HG03469 (cell line): Measurements from ENCODE around the gene BEX2.
"Not testable (repeated sequence)": the region's sequence is repeated elsewhere in the genome, so short reads cannot be mapped to it uniquely, and the experiment has no call there.

Source experiments
- ATAC-seq: cut with Tn5 transposase; IDR thresholded peaks from one replicate; pipeline ENCODE4 v1.9.1; 2021; ENCODE audit warnings: mild to moderate bottlenecking, moderate library complexity, moderate number of reproducible peaks; ENCODE audit not compliant: unreplicated experiment

The BEX2 gene

DNA sequence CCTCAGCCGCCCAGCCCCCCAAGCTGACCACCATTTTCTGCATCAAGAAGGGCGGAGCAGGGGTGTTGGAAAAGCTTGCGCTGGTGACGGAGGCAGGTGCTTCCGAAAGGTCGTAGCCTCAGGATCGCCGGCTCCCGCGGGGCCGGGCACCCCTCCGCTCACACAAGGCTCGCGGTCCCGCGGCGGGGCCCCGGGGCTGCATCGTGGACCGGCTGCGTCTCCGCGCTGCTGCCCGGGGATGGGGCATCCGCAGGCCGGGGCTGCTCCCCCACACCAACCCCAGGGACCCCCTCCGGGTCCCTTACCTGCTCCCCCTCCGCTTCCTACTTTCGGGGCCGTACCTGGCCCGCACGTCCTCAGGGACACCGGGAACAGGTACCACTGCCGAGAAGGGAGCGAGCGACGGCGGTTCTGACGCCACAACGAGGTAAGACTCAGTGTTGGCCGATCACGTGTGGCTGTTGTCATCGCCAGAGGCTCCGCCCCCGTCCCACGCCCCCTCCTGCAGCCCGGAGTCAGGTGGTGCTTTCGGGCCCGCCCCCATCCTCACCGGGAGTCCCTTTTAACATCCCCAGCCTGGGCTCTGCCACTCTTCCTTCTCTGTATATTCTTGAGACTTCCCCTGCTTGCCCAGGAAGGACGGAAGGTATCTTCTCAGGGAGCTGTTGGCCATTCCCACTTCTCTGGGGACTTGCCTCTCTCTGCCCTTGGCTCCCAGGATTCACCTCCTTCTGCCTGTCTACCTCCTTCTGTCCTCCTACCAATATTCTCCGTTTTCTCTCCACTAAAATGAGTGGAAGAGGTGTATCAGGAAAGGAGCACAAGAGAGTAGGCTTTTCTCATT, at the start of gene BEX2:
TSS of gene BEX2 (minus strand) at position 436 of the 844 bp plus-strand sequence. CDS start 1,014 bp downstream, outside the sequence.
- peak; percentile 83 for ATAC-seq

- no peak for ATAC-seq
These were observed 49.3 kb upstream of the BEX2 start for GRCh38 chrX:103360092-103360491.

DNA sequence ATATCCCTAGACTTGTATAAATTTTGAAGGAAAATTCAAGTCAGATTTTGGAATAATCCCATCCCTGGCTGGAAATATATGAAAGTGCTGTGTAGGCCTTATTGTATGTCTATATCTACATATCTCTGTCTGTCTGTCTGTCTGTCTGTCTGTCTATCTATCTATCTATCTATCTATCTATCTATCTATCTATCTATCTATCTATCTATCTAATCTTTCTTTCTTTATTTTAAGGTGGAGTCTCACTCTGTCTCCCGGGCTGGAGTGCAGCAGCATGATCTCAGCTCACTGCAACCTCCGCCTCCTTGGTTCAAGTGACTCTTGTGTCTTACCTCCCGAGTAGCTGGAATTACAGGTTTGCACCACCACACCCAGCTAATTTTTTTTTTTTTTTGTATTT, 48.8 kb upstream of the BEX2 start:
- ATAC-seq: not testable (repeated sequence)

DNA sequence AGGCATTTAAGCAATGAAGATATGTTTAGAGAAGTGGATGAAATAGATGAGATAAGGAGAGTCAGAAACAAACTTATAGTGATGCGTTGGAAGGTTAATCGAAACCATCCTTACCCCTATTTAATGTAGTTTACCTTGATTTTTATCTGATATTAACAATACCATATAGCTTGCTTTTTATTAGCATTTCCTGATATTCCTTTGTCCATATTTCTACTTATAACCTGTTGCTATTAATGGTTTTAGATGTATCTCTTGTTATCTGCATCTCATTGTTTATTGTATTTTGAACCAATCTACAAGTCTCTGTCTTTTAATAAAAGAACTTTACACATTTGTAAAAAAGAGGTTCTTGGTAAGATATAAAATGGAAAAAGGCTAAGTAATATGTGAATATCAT, 47.1 kb upstream of the BEX2 start:
- no peak for ATAC-seq

- no peak for ATAC-seq
These were observed 46.1 kb upstream of the BEX2 start for GRCh38 chrX:103356858-103357257.

- no peak for ATAC-seq
These were observed 45.5 kb upstream of the BEX2 start, which contains the start of gene TCEAL9 for GRCh38 chrX:103356130-103356798. TSS of gene TCEAL9 (plus strand) at chrX:103356506. CDS start at chrX:103357685, 1,179 bp downstream.

DNA sequence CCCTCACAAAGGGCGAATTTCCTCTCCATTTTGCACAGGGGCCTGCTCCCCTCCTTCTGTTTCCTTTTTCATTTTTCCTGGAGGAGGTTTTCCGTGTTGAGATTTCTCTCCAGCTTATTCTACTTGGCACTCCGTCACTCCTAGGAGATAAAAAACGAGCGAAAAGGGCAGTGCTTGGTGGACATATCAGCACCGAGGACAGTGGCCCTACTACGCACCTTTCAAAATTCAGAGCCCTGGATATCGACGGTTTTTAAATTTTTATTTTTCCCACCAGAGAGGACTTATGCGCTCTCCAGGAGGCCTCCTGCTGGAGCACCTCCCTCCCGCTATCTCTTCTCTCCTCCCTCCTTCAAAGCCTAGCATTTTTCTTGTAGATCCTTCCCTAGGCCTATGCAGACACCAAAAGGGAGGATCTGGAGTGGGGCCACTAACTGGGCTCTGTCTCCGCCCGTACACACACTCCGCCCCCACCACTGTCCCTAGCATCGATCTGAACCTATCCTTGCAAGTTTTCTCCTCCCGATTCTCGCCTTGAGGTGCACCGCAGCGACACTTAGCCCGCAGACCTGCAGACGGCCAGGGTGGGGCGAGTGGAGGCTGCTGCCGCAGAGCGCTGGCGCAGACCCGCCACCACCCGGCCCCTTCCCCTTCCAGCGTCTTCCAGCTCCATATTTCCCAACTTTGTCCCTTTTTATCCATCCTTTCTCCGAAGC, 37.0 kb upstream of the BEX2 start:
- no peak for ATAC-seq

DNA sequence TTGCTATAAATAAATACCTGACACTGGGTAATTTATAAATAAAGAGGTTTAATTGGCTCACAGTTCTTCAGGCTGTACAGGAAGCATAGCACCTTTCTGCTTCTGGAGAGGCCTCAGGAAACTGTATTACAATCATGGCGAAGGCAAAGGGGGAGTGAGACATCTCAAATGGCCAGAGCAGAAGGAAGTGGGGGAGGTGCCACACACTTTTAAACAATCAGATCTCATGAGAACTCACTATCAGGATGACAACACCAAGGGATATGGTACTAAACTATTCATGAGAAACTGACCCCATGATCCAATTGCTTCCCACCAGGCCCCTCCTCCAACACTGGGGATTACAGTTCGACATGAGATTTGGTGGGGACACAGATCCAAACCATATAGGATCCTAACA, 33.8 kb upstream of the BEX2 start:
- ATAC-seq: no peak

DNA sequence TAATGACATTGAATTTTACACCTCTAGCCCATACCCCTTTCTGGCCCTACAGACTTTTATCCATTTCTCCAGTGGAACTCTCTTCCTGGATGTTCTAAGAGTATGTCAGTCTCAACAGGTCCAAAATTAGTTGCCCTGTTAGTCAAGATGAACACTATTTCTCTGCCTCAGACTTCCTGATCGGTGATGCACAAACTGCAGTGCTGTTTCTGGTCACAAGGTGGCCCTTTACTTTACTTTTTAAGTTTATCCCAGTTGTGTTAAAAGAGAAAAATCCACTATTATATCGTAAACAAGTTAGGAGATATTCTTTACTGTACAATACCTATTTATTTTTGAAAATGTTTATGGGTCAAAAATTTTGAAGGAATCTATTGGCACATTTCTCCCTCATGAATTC, 32.3 kb upstream of the BEX2 start:
- no peak for ATAC-seq

- no peak for ATAC-seq
These were observed 27.9 kb upstream of the BEX2 start for GRCh38 chrX:103338663-103339062.

DNA sequence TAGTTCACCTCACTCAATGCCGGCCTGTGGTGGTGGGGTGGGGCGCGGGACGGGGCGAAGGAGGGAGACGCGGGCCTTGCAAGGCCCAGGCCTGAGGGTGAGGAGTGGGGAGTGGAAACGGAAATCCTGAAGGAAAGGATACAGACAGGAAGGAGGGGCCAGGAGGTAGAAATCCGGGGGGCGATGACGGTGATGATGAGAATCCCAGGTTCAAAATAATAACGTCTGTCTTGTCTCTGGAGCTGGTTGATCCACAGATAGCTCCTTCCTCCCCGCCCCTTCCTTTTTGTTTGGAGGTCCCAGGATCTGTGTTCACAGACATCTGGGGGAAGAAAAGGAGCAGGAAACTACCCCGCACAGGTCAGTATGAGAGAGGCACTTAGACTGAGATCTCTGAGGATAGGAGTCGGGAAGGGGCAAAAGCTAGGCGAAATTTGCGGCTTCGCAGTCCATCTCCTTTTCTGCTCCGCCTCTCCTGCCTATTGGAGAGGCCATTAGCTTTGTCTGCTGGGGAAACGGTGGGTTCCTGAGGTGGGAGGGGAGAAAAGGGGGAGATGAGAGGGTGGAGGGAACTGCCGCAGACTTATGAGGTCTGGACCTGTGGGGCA, 20.0 kb upstream of the BEX2 start:
- no peak for ATAC-seq

DNA sequence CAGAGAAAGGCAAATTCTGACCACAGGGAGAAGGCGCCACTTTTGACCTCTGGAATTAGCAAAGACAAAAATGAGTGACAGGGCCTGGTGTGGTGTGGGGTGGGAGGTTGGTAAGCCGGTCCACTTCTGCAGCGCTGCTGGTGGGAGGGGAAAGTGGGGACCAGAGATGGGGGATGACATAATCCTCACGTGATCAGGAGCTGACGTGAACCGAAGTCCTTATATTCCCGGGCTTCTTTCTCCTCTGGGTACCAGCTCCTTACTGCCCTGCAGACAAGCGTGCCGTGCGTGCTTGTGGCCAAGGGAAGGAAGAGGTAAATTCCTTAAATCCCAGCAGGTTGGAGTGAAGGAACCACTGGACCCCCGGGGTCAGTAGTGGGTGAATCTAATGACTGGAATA, 19.2 kb upstream of the BEX2 start, which contains the start of gene TCEAL7:
TSS of gene TCEAL7 (plus strand) at position 249 of the 400 bp plus-strand sequence. CDS start 1,165 bp downstream, outside the sequence.
- ATAC-seq: no peak

GRCh38 chrX:103311399-103311780, 600 bp upstream of the BEX2 start:
- no peak for ATAC-seq

- no peak for ATAC-seq
These were observed 783 bp downstream of the BEX2 start for GRCh38 chrX:103309860-103310554.

GRCh38 chrX:103305666-103306065, 5.1 kb downstream of the BEX2 start:
- not testable (repeated sequence) for ATAC-seq

DNA sequence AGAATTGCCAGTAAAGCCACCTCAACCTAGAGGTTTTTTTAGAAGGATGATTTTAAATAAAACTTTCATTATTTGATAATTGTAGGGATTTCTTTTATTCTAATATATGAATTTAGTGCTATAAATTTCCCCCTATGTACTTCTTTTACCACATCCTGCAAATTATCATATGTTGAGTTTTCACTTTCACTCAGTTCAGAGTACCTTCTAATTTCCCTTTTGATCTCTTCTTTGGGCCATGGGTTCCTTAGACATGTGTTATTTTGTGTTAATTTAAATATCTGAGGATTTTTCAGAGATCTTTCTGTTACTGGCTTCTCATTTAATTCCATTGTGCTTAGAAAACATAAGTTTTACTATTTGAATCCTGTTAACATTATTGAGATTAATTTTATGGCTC, 6.1 kb downstream of the BEX2 start:
- ATAC-seq: no peak

DNA sequence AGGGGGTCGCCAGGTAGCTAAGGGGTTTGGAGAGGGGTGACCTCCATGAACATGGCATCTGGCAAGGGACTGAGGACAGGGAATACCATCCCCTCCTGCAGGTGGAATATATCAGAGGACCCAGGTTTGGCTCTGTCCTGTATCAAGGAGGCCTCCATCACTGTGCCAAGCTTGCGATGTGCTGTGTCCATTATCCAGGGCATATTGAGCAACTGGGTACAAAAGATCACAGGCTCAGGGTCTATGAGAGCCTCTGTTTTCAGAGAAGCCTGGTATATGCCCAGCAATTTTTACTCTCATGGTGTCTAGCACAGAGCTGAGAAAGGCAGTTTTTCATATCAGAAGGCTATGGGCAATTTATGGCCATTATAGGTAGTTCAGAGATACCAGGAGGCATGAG, 17.7 kb downstream of the BEX2 start:
- no peak for ATAC-seq

GRCh38 chrX:103279624-103280023, 31.2 kb downstream of the BEX2 start:
- no peak for ATAC-seq

DNA sequence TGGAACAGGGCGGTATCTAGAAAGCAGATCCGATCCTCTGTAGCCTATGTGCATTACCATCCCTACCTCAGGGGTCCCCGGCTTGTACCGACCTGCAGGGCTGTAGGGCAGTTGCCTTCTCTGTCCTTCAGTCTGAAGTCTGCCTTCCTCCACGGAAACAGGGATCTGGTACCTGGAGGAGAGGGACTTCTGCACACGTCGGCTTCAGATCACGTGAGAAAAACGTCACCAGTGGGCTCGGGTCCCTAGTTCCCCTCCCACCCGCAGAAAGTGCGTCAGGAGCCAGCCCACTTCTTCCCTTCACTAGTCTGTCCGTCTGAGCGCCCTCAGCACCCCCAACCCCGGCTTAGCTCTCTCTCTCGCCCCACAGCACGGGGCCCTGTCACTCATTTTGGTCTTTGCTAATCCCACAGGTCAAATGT, 34.2 kb downstream of the BEX2 start, which contains the start of gene TCEAL5:
TSS of gene TCEAL5 (minus strand) at position 170 of the 422 bp plus-strand sequence. CDS start 2,187 bp downstream, outside the sequence.
- ATAC-seq: no peak

- no peak for ATAC-seq
These were observed 34.7 kb downstream of the BEX2 start for GRCh38 chrX:103275947-103276567.
